Esophagus squamous epithelium (tissue), 5 donors: ENCODE results near the gene TFCP2L1. TPM values are rescaled to one million over a fixed set of nuclear protein-coding genes. Genes with fewer than 3 reads are reported as not detected.
"Not testable (repeated sequence)": the region's sequence is repeated elsewhere in the genome, so short reads cannot be mapped to it uniquely, and the experiment has no call there.

Experiments
- DNase-seq: peaks from one replicate; lab custom pipeline; 2025; lab: John Stamatoyannopoulos, UW
- H3K27ac ChIP-seq, 4 donors: fragments of 200-600 bp; sonication (generic); one replicate each; pipeline ENCODE4 v1.5.1; 2016 to 2019; ENCODE audit warnings: mild to moderate bottlenecking in 1 of 4
- H3K27me3 ChIP-seq, 4 donors: fragments of 200-600 bp; sonication (generic); 1 replicate in 3 of 4; 2 replicates in 1 of 4; pipeline versions ENCODE4 v1.5.1 to v1.6.0; 2017 to 2021; ENCODE audit warnings: antibody characterized with exemption in 1 of 4
- H3K36me3 ChIP-seq, 3 donors: fragments of 200-600 bp; sonication (generic); one replicate each; pipeline ENCODE4 v1.5.1; 2016 to 2019
- H3K4me1 ChIP-seq, 3 donors: fragments of 200-600 bp; sonication (generic); one replicate each; pipeline ENCODE4 v1.5.1; 2017 to 2019
- H3K4me3 ChIP-seq, 4 donors: fragments of 200-600 bp; sonication (generic); 1 replicate in 3 of 4; 2 replicates in 1 of 4; pipeline ENCODE4 v1.5.1; 2016 to 2019; ENCODE audit warnings: mild to moderate bottlenecking in 2 of 4, moderate library complexity in 1 of 4
- H3K9me3 ChIP-seq, 3 donors: fragments of 200-600 bp; sonication (generic); one replicate each; pipeline ENCODE4 v1.5.1; 2016 to 2019
- POLR2A ChIP-seq, 4 donors: fragments of 450-650 bp; IDR thresholded peaks; one replicate each; pipeline ENCODE4 v1.6.1; 2017; ENCODE audit warnings: antibody characterized with exemption in 4 of 4, mild to moderate bottlenecking in 4 of 4, moderate library complexity in 3 of 4
- WGBS, 2 donors: methylation state at CpG; one replicate each; pipeline ENCODE4 v1.1.5; 2018; 5-methylcytosine and 5-hydroxymethylcytosine counted together
- intact Hi-C: fragments of 100-400 bp; cut with DNase I; formaldehyde crosslinking; loops from one replicate; pipeline ENCODE4 v1.15.0; 2022
- total RNA-seq, 4 donors: library from RNA; depleted of rRNA; stranded (reverse); fragments of >200 nt; gene quantifications; one replicate each; pipeline ENCODE4 v1.1.0, GENCODE V29; 2016
- TF ChIP-seq, protein P1 (sequence below), 6 experiments: fragments of 450-650 bp in 4 of 6; fragments of 200-600 bp in 2 of 6; sonication (generic) in 2 of 6; IDR thresholded peaks; one replicate each; pipeline ENCODE4 v1.5.1; 2016 to 2019; ENCODE audit warnings: antibody characterized with exemption in 6 of 6, mild to moderate bottlenecking in 4 of 6, moderate library complexity in 4 of 6
- donor health status: DM: yes; HTN: yes; CAD: no.

TFCP2L1 gene
- total RNA-seq, 4 donors from 2014 or later = 17.9 to 39.7 (median 24.0) TPM

DNA sequence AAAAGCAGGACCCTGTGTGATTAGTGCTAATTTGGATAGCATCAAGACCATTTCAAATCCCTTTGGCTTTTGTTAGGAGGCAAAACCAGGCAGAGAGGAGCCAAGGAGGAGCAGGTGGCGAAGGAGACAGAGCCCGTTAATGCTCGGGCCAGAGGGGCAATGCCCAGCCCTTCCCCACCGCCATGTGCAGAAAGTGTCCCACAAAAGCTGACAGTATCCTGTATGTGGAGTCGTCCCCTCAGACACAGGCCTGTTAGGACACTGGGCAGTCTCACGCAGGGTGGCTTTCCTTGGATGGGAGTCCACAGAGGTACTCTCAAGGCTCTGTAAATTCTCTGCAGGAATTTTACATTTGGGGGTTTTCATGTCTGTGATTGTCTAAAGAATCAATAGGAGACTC lies 44.8 kb upstream of the TFCP2L1 start:
- no peaks in the 10 kb centered on the region for H3K4me1 ChIP-seq
- WGBS, 2 donors = 78 to 91% methylated on average over 3 to 4 of the region's 6 CpGs
- intact Hi-C loops = no loop called here
- TF ChIP-seq POLR2A (IDR thresholded peaks at IDR 0.05) = no peak
- TF ChIP-seq, protein P1, sequence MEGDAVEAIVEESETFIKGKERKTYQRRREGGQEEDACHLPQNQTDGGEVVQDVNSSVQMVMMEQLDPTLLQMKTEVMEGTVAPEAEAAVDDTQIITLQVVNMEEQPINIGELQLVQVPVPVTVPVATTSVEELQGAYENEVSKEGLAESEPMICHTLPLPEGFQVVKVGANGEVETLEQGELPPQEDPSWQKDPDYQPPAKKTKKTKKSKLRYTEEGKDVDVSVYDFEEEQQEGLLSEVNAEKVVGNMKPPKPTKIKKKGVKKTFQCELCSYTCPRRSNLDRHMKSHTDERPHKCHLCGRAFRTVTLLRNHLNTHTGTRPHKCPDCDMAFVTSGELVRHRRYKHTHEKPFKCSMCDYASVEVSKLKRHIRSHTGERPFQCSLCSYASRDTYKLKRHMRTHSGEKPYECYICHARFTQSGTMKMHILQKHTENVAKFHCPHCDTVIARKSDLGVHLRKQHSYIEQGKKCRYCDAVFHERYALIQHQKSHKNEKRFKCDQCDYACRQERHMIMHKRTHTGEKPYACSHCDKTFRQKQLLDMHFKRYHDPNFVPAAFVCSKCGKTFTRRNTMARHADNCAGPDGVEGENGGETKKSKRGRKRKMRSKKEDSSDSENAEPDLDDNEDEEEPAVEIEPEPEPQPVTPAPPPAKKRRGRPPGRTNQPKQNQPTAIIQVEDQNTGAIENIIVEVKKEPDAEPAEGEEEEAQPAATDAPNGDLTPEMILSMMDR (IDR thresholded peaks at IDR 0.05) = no peak
- no peak overlapping the region for H3K4me3 ChIP-seq
- peaks cover 0 to 3% (median 0%) of the 10 kb centered on the region in 4 donors for H3K27me3 ChIP-seq
- DNase-seq = no peak
- H3K27ac ChIP-seq = no peak overlapping the region
- no peaks in the 10 kb centered on the region for H3K36me3 ChIP-seq
- H3K9me3 ChIP-seq = no peaks in the 10 kb centered on the region

DNA sequence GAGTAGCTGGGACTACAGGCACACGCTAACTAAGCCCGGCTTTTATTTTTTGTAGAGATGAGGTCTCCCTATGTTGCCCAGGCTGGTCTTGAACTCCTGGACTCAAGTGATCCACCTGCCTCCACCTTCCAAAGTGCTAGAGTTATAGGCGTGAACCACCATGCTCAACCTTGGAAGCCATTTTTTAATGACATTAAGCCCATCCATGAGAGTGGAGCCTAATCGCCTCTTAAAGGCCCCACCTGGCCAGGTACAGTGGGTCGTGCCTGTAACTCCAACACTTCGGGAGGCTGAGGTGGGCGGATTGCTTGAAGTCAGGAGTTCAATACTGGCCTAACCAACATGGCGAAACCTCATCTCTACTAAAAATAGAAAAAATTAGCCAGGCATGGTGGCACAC lies 41.6 kb upstream of the TFCP2L1 start:
- Histone ChIP-seq H3K36me3 (no peaks in the 10 kb centered on the region), H3K27me3 (no peaks in the 10 kb centered on the region), H3K27ac (no peak overlapping the region), H3K4me3 (no peak overlapping the region), H3K9me3 (no peaks in the 10 kb centered on the region), H3K4me1 (peaks cover 0 to 6% (median 0%) of the 10 kb centered on the region in 3 donors)
- no peak for DNase-seq
- intact Hi-C loops = no loop called here
- TF ChIP-seq POLR2A (IDR thresholded peaks at IDR 0.05) = no peak
- TF ChIP-seq, protein P1 (IDR thresholded peaks at IDR 0.05) = no peak
- WGBS, 2 donors = 88 to 90% methylated on average over 2 to 5 of the region's 8 CpGs

DNA sequence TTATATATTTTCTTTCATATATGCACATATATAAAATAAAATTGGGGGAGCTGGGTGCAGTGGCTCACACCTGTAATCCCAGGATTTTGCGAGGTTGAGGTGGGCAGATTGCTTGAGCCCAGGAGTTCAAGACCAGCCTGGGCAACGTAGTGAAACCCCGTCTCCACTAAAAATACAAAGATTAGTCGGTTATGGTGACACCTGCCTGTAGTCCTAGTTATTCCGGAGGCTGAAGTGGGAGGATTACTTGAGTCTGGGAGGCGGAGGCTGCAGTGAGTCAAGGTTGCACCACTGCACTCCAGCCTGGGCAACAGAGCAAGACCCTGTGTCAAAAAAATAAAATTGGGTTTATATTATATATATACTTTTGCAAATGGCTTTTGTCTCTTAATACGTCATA lies 39.6 kb upstream of the TFCP2L1 start:
- no peaks in the 10 kb centered on the region for H3K9me3 ChIP-seq
- no peak for DNase-seq
- no peak overlapping the region for H3K27ac ChIP-seq
- intact Hi-C loops = no loop called here
- no peaks in the 10 kb centered on the region for H3K27me3 ChIP-seq
- 90 to 93% methylated on average over 7 of the region's 7 CpGs for WGBS, 2 donors
- H3K4me1 ChIP-seq = peaks cover 0 to 10% (median 0%) of the 10 kb centered on the region in 3 donors
- TF ChIP-seq POLR2A (IDR thresholded peaks at IDR 0.05) = no peak
- TF ChIP-seq, protein P1 (IDR thresholded peaks at IDR 0.05) = no peak
- no peaks in the 10 kb centered on the region for H3K36me3 ChIP-seq
- H3K4me3 ChIP-seq = no peak overlapping the region

DNA sequence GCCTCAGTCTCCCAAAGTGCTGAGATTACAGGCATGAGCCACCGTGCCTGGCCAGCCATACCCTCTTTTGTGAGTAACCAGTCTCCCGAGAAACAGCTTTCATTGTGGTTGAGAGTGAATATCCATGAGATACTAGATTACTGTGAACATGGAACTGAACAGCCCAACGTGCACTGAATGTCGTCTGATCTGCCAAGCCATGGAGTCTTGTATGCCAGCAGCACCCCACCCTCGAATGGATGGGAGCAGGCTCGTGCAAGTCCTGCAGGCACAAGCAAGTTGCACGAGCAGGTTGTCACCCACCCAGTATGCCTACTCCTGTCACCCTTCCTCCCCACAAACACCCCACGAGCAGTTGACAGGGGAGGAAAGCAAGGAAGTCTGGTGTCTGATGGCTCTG lies 36.5 kb upstream of the TFCP2L1 start:
- TF ChIP-seq POLR2A (IDR thresholded peaks at IDR 0.05) = no peak
- H3K27me3 ChIP-seq = no peaks in the 10 kb centered on the region
- no peak overlapping the region for H3K4me3 ChIP-seq
- intact Hi-C loops = no loop called here
- no peaks in the 10 kb centered on the region for H3K9me3 ChIP-seq
- no peak overlapping the region for H3K27ac ChIP-seq
- no peaks in the 10 kb centered on the region for H3K36me3 ChIP-seq
- whole genome bisulfite sequencing, 2 donors = 15 to 47% methylated on average over 6 to 7 of the region's 8 CpGs
- peaks cover 0 to 10% (median 0%) of the 10 kb centered on the region in 3 donors for H3K4me1 ChIP-seq
- no peak for DNase-seq

DNA sequence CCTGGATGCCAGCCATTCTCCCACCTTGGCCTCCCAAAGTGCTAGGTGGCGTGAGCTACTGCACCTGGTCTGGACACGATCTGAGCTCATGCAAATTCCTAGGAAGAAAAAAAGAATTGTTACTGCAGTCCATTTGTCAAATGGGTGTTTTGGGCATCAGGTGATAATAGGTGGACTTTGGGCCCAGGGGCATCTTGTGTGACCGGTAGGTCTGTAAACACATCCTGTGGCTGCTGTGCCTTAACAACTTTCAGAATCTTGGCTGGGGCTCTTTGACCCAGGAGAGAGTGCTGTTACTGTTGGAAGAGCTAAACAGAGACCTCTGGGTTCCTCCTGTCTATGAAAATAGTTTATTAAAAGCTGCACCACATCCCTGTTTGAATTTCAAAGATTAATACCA lies 34.9 kb upstream of the TFCP2L1 start:
- H3K36me3 ChIP-seq = no peaks in the 10 kb centered on the region
- intact Hi-C loops = no loop called here
- no peak overlapping the region for H3K27ac ChIP-seq
- 65 to 77% methylated on average over 2 of the region's 3 CpGs for WGBS, 2 donors
- no peaks in the 10 kb centered on the region for H3K9me3 ChIP-seq
- TF ChIP-seq POLR2A (IDR thresholded peaks at IDR 0.05) = no peak
- TF ChIP-seq, protein P1 (IDR thresholded peaks at IDR 0.05) = no peak
- H3K4me1 ChIP-seq = peaks cover 0 to 10% (median 0%) of the 10 kb centered on the region in 3 donors
- no peak for DNase-seq
- H3K27me3 ChIP-seq = no peaks in the 10 kb centered on the region
- H3K4me3 ChIP-seq = no peak overlapping the region

DNA sequence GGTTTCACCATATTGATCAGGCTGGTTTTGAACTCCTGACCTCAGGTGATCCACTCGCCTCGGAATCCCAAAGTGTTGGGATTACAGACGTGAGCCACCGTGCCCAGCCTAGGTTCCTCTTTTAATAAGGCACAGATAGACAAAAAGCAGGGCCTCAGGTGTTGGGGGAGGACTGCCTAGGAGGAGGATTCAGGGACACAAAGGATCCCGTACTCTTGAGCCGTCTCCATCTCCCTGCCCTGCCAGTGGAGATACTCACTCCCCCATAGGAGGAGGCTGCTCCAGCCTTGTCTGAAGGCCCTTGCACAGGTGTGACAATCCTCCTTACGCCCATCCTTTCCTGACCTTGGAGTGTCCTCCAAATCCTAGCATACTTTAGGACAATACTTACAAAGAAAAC lies 32.0 kb upstream of the TFCP2L1 start:
- no peak for TF ChIP-seq POLR2A (IDR thresholded peaks at IDR 0.05)
- TF ChIP-seq, protein P1 (IDR thresholded peaks at IDR 0.05) = no peak
- Histone ChIP-seq H3K9me3 (no peaks in the 10 kb centered on the region), H3K27me3 (no peaks in the 10 kb centered on the region), H3K4me3 (no peak overlapping the region), H3K27ac (no peak overlapping the region), H3K36me3 (no peaks in the 10 kb centered on the region), H3K4me1 (peaks cover 0 to 7% (median 0%) of the 10 kb centered on the region in 3 donors)
- DNase-seq = no peak
- intact Hi-C loops = no loop called here
- 88 to 90% methylated on average over 4 to 7 of the region's 7 CpGs for WGBS, 2 donors

DNA sequence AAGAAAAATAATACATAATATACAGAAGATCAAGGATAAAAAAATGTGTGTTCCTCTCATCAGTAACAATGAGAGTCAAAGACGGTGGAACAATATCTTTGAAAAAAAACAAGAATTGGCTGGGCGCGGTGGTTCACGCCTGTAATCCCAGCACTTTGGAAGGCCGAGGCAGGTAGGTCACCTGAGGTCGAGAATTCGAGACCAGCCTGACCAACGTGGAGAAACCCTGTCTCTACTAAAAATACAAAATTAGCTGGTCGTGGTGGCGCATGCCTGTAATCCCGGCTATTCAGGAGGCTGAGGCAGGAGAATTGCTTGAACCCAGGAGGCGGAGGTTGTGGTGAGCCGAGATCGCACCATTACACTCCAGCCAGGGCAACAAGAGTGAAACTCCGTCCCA lies 28.7 kb upstream of the TFCP2L1 start:
- H3K4me3 ChIP-seq, H3K9me3 ChIP-seq, DNase-seq, H3K4me1 ChIP-seq, intact Hi-C loops, H3K27me3 ChIP-seq, H3K36me3 ChIP-seq, H3K27ac ChIP-seq: not testable (repeated sequence)
- WGBS, 2 donors = 78 to 85% methylated on average over 14 to 15 of the region's 15 CpGs
